HG03432 (cell line): Measurements from ENCODE around the gene MYO9B.
"Not testable (repeated sequence)": the region's sequence is repeated elsewhere in the genome, so short reads cannot be mapped to it uniquely, and the experiment has no call there.

Experiments used
- ATAC-seq: cut with Tn5 transposase; IDR thresholded peaks from one replicate; pipeline ENCODE4 v1.9.1; 2021; ENCODE audit warnings: mild to moderate bottlenecking, moderate library complexity; ENCODE audit not compliant: unreplicated experiment

MYO9B gene

GRCh38 chr19:17172624-17173345 is 97.2 kb downstream of the MYO9B start:
- no peak for ATAC-seq

GRCh38 chr19:17178291-17178690 is 102.7 kb downstream of the MYO9B start:
- ATAC-seq = no peak

GRCh38 chr19:17180997-17181702 is 105.6 kb downstream of the MYO9B start:
- ATAC-seq = no peak

- no peak for ATAC-seq
Observed at GRCh38 chr19:17183271-17183761, 107.7 kb downstream of the MYO9B start.

GRCh38 chr19:17183858-17184321 is 108.3 kb downstream of the MYO9B start:
- no peak for ATAC-seq

- no peak for ATAC-seq
Observed at GRCh38 chr19:17184371-17184841, 108.8 kb downstream of the MYO9B start.

GRCh38 chr19:17185590-17185989 is 110.0 kb downstream of the MYO9B start:
- ATAC-seq = no peak

- ATAC-seq = not testable (repeated sequence)
Observed at GRCh38 chr19:17191736-17192135, 116.2 kb downstream of the MYO9B start.

- no peak for ATAC-seq
Observed at GRCh38 chr19:17192751-17193150, 117.2 kb downstream of the MYO9B start.

GRCh38 chr19:17194608-17195007 is 119.0 kb downstream of the MYO9B start:
- ATAC-seq = no peak

GRCh38 chr19:17195106-17195505 is 119.5 kb downstream of the MYO9B start:
- no peak for ATAC-seq

- ATAC-seq = no peak
Observed at GRCh38 chr19:17196610-17197009, 121.0 kb downstream of the MYO9B start.

- no peak for ATAC-seq
Observed at GRCh38 chr19:17197666-17198065, 122.1 kb downstream of the MYO9B start.

GRCh38 chr19:17200408-17201079 is 125.0 kb downstream of the MYO9B start:
- ATAC-seq = no peak

- ATAC-seq = no peak
Observed at GRCh38 chr19:17202249-17202648, 126.7 kb downstream of the MYO9B start.

- ATAC-seq = no peak
Observed at GRCh38 chr19:17202713-17203112, 127.1 kb downstream of the MYO9B start.

GRCh38 chr19:17205237-17206140 is 129.9 kb downstream of the MYO9B start:
- no peak for ATAC-seq

- no peak for ATAC-seq
Observed at GRCh38 chr19:17206736-17207581, 131.4 kb downstream of the MYO9B start.
